Femur (tissue), 1 donor: ENCODE data around the gene RSPH1.

Source experiments
- DNase-seq: peaks from one replicate; pipeline ENCODE4 v3.0.0-alpha.2; 2017

The RSPH1 gene

DNA sequence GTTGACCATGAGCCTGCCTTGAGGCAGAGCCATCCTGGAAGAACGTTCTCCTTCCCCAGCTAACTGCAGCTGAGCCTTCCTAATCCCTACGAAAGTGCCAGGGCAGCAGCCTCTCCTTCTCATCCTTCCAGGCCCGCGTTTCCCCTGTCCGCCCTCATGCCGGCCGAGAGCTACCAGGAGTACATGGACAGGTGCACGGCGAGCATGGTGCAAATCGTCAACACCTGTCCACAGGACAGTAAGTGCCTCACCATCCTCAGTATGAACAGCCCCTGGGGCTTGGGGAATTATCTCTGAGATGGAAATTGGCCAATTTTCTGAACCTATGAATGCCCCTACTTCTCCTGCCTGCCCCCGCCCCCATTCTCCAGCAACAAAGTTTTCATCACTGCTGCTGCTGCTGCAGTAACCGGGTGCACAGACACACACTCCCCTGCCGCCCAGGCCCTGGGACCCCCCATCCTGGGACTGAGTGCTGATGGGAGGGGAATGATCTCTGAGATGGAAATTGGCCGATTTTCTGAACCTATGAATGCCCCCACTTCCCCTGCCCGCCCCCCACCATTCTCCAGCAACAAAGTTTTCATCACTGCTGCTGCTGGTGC lies 52.7 kb downstream of the RSPH1 start:
- DNase-seq, result no peak

DNA sequence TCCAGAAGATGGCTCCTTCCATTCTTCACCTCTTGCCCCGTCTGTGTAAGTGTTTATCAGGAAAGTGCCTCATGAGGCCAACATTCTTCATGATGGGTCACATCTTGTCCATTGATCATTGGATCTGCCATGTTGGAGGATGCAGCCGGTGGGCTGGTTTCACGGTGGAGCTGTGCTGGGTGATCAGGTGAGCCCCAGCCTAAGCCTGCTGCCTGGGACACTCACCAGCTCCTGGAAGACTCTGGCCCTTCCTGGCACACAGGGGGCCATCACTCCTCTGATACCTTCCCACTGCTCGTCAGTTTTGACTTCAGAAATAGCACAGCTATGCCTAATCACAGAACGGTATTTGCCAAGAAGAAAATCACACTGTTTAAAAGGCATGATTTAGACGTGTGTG lies 54.1 kb downstream of the RSPH1 start:
- no peak for DNase-seq

DNA sequence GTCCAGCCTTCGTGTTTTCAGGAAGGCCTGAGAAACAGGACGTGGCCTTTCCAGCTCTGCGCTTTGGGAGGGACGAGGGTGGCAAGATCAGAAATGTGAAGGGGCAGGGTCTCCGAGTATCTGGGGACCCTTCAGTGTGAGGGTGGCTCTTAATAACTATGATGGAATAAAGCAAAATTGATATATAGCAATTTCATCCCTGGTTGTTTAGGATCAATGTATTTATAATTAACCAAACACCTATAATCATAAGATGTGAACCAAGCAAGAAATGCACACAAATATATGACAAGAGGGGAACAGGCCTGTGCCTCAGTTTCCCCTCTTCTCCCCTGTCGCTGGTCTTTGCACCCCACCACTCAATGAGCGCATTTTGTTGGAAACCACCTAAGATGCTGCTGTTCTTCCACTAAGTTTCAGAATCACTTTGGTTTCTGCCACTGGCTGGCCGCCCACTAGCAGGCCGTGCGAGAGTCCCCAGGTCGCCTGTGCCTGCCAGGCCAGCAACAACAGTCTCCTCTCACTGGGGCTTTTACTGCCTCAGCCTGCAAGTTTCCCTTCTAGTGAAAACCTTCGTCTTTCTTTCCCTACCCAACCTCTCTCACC lies 55.7 kb downstream of the RSPH1 start:
- no peak for DNase-seq

DNA sequence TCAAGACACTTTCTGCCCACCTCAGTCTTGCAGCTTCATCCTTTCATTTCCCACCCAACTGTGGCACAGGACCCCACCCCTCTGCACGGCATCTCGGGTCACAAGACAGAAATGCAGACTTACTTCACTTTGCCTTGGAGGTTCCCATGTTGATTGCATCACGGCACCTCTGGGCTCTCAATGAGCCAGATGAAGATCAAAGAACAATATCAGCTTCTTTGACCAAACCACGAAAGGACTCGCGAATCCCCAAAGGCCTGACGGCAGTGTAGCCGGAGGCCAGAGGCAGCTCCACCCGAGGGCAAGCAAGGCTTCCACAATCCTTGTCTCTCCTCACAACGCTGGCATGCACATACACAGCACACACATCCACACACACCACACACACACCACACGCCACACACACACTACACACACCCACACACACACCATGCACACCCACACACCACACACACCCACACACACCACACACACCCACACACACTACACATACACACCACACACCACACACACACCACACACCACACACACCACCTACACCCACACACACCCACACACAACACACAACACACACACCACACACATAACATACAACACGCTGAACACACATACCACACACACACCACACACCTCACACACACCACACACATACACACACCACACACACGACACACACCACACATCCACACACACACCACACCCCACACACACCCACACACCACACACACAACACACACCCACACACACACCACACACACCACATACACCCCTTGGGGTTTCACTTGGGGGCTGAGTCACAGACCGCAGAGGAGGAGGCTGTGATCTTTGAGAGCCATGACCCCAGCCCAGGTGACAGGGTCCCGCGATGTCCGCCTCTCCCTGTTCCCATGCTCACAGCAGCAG lies 56.5 kb downstream of the RSPH1 start:
- DNase-seq, result no peak

DNA sequence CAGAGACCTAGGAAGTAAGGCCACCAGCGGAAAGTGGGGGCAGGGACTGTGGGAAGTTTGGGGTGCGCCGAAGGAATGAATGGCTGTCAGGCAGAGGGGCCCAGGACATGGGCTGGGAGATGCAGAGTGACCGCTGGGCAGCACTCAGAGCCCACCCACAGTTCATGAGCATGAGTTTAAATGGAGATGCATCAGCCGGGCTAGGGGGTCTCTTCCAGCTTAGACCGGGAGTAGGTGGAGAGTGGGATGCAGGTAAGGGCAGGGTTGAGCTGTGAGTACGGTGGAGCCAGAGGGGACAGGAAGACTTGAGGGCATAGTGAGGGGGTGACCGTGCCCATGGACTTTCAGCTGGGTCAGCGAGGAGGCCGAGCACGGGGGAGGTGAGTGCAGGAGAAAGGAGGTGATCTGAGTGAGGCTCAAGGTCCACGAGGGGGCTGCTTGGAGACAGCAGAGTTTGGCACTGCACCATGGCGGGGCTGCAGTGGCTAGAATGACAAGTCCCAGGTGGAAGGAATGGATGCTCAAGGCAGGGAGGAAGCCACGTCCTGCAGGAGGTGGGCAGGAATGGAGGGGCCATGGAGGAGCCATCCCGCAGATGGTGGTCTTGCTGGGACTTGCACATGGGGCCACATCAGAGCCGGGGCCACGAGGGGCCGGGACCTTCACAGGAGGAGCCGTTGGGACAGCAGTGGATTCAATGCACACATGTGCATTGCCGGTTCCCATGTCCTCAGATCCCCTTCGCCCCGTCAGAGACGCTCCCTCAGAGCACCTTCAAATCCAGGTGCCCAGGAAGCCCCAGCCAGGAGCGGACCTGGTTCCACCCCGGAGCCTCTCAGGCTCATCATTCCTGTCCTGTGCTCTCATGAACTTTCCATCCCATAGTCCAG lies 57.5 kb downstream of the RSPH1 start:
- no peak for DNase-seq

DNA sequence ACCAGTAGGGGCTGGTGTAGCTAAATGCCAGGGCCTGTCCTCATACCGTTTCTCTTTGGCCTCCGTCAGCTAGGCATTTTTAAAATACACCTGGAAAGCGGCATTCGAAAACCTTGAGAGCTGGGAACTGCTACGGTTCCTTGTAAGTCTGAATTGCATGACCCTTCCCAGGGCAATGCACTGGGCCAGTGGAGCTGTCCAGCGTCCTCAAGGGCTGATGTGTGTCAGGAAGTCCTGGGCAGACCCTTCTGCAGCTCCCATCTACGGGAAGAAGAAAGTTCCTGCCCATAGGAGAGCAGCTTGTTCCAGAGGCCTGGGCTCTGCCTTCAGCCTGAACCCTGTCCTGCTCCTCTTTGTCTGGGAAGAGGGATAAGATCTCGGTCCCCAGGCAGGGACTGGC lies 58.2 kb downstream of the RSPH1 start:
- DNase-seq, result peak; percentile 44

DNA sequence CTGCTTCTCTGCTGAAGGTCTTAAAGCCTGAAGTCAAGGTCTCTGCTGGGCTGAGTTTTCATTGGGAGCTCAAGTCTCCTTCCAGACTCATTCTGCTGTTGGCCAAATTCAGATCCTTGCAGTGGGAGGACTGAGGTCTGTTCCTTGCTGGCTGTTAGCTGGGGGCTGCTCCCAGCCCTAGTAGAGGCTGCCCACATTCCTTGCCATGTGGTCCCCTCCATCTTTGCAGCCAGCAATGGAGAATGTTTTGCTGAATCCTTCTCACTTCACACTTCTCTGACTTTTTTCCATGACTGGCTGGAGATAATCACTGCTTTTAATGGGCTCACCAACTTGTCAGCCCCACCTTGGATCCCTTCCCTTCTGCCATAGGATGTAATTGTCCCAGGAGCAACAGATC lies 59.1 kb downstream of the RSPH1 start:
- no peak for DNase-seq

DNA sequence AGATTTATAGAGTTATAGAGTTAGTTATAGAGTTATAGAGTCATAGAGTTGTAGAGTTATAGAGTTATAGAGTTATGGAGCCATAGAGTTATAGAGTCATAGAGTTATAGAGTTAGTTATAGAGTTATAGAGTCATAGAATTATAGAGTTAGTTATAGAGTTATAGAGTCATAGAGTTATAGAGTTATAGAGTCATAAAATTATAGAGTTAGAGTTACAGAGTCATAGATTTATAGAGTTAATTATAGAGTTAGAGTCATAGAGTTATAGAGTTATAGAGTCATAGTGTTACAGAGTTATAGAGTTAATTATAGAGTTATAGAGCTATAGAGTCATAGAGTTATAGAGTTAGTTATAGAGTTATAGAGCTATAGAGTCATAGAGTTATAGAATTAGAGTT lies 60.2 kb downstream of the RSPH1 start:
- no peak for DNase-seq

DNA sequence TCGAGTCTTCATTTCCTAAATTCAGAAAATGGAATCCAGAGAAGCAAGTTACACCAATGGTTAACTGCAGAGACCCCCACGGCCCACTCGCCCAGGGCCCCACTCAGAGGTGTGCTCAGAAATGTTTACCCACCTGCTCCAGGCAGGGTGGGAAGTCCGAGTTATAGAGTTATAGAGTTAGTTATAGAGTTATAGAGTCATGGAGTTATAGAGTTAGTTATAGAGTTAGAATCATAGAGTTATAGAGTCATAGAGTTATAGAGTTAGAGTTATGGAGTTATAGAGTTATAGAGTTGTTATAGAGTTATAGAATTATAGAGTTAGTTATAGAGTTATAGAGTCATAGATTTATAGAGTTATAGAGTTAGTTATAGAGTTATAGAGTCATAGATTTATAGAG lies 60.6 kb downstream of the RSPH1 start:
- DNase-seq, result no peak

DNA sequence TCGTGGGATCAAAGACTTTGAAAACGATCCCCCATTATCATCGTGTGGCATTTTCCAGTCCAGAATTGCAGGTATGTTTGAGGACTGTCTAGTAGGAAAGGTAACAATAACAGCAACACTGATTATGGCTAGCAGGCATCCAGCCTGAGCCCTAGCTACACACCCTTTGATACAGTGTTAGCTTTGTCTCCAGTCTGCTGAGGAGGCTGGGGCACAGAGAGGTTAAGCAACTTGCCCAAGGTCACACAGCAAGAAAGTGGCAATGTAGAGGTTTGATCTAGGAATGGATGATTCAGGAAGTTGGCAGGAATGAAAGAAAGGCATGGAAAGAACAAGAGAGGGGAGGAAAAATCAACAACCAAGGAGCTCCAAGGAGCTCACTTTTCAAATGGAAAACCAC lies 61.1 kb downstream of the RSPH1 start:
- no peak for DNase-seq

DNA sequence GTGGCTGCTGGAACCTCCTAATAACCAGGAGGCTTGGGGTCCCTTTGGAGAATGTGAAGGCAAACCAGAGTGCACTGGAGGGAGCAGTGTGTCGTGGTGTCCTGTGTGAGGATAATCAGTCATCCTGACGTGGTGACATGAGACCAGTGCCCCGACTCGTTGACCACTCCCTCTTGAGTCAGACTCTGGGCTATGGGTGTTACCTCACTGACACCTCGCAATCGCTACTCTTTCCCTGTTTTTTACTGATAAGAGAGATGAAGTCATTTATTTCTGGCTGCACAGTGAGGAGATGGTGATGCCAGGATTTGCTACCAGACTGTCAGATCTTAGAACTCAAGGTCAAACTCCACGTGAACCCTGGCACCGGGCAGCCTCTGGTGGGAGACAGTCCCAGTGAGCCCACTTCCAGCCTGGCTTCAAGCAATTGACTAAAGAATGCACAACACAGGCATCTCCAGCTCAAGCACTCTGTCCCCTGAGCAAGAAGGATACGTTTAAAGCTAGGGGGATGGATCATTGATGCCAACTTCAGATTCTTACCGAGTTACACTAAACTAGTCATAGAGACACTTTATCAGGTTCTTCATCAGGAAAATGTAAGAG lies 62.0 kb downstream of the RSPH1 start:
- no peak for DNase-seq

DNA sequence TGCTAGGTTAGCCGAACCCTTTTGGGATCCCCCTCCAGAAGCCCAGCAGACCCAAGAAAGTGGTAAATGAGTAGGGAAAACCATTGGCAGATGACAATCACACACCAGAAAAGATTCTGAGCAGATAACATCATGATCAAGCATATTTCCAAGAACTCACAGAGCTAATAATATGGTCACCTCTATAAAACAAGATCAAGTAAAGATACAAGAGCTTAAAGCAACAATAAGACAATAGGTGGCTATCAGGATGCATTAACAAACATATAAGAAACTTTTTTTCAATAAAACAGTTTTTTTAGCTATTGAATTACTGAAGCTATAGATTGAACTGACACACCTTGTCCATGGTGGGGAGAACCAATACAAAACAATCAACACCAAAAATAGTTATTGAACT lies 63.3 kb downstream of the RSPH1 start:
- no peak for DNase-seq

DNA sequence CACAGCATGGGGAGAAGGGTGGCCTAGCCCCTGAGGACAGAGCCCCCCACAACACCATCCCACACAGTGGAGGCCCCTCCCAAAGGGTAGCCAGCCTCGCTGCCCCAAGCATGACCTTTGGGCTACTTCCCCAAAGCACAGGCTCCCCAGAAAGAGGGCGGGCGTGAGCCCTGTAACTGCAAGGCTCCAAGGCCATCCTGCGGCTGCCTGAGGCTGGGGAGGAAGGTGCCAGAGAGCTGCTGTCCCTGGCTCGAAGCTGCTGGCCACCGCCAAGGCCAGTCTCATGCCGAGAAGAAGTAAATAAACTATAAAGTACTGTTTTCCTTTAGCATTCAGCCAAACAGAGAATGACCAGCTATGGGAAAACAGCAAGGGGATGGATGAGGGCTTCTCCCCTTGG lies 64.8 kb downstream of the RSPH1 start:
- no peak for DNase-seq

DNA sequence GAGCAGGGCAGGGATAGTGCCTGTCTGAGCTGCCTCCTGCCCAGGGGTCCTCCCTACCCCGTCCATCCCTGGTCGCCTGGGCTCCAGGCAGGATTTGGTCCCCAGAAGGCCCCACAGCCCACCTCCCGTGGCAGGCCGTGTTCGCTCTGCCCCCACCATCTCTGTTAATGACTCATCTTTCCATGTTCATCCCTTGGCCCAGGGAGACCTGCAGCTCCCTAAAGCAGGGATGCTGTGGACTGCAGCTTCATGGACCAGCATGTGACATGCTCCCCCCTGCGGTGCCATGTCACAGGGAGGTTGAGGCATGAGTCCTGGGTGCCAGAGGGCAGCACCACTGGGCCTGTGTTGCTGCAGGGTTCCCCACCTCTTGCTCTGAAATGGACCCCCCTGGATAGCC lies 65.5 kb downstream of the RSPH1 start:
- no peak for DNase-seq

DNA sequence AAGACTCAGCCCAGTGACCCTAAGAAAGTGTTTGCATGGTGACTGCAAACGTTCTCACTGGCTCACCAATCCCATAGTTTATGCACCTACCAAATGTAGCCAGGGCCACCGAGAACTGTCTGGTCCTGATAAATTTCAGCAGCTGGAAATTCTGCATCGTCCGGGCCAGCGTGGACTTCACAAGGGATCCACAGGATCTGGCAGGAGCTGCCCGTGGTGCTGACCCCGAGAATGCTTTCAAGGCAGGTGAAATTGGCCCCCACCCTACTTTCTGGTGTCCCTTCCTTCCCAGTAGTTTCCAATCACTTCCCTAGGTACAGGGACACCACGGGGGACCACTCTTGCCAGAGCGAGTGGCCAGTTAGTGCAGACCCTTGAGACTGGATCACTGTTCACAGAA lies 66.2 kb downstream of the RSPH1 start:
- DNase-seq, result no peak

DNA sequence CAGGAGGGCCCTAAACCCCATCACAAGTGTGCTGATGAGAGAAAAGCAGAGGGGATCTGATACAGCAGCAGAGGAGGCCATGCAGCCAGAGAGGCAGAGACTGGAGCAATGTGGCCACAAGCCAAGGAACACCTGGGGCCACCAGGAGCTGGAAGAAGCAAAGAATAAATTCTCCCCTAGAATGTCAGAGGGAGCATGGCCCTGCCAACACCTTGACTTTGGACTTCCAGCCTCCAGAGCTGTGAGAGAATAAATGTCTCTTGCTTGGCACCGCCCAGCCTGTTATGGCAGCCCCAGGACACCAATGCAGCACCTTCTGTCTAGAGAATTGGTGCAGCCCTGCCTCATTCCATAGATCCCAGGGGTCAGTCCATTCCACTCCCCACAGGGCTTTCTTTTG lies 67.0 kb downstream of the RSPH1 start:
- no peak for DNase-seq

DNA sequence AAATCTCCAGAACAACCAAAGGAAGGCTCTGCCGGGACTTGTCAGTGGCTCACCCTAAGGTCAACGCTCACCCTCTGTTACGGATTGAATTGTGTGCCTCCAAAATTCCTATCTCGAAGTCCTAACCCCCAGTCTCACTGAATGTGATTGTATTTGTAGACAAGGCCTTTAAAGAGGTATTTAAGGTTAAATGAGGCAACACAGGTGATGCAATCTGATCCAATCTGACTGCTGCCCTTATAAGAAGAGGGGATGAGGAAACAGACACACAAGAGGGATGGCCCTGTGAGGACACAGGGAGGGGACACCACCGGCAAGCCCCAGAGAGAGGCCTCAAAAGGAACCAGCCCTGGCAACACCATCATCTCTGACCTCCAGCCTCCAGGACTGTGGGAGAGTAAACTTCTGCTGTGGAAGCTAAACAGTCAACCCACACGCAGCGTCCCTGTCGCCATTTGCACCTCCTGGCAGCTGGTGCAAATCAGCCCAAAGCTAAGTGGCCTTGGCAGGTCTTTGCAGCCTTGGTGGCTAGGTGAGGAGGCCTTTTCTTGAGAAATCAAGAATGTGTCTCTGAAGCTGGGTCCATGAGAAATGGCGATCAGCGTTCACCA lies 68.1 kb downstream of the RSPH1 start:
- no peak for DNase-seq

DNA sequence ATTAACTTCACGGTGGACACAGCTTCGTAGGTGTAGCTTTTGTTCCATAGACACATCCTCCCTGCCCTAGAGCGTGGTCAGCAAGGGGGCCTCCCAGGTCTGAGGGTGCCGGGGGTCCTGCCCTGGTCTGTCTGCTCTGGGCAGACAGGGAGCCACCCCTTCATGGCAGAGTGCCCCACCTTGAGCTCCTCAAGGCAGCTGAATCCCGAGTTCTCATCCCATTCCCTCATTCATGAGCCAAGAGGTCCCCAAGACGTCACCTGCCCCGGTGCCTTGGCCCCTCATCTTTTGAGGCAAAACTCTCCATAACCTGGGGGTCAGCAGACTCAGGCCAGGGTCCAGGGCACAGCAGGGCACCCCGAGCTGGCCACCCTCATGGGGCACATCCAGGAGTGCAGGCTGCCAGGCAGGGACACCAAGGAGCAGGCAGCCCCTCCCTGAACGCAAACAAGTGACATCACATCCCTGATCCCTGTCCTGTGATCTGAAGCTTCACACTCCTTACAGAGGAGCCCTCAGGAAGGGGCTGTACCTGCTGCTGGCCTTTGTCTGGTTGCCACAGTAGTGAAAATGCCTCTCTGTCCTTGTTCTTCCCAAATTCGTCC lies 69.0 kb downstream of the RSPH1 start:
- DNase-seq, result no peak

DNA sequence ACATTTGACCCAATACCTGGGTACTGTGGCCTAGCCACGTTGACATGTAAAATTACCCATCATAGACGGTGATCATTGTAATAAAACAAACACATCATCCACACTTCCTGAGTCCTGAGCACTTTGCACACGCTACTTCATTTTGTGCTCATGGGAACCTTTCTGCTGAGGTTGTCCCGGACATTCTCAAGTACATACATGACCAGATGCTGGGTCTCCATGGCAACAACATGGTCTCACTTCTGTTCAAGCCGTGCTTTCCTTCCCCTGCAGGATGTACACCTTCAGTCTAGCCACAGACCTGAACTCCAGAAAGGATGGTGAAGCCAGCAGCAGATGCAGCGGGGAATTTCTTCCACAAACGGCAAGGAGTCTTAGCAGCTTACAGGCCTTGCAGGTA lies 69.6 kb downstream of the RSPH1 start:
- DNase-seq, result no peak

DNA sequence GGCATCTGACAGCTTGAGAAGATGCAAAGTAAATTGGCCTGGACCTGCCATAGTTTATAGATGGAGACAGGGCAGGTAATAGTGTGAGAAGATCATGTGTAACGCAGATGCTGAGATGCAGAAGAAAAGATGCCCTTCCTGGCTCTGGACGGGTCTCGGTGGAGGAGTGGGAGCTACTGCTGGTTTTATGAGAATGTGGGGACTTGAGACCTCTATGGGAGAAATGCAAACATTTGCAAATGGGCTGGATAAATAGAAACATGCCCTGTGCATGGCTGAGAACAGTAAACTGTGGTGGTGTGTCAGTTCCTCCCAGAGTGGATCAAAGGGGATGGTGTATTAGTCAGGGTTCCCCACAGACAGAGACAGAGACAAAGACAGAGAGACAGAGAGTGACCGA lies 70.4 kb downstream of the RSPH1 start:
- DNase-seq, result no peak

DNA sequence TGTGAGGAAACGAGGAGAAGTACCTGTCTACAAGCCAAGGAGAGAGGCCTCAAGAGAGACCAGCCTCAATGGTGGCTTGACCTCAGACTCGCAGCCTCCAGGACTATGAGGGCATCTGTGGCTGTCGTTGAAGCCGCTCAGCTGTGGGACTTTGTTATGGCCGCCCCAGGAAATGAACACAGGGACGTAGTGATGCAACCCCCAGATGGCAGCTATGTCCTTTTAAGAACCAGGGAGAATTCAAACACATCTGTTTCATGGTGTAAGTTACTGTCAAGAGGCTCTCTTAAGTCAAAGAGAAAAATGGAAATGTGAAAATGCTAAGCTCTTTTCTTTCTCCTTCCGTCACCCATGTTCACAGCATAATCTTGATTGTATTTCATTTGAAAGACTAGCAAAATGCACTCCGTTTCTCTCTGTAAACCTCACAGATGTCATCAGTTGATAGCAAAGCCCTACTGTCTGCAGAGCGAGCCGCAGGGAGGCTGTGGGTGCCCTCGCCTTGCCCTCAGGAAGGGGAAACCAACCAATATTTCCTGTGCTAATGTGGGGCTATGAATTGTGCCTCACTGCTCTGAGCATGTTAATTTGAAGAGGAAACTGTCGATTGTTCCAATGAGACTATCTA lies 71.0 kb downstream of the RSPH1 start:
- DNase-seq, result no peak
